NCI-H226 (cell line): ENCODE data around the gene ZNF580.
A peak's percentile ranks its signal among the peaks of the same experiment; 100 is the strongest.

Source experiments
- DNase-seq: peaks from one replicate; pipeline ENCODE4 v3.0.0-alpha.2; 2015

Gene ZNF580, protein sequence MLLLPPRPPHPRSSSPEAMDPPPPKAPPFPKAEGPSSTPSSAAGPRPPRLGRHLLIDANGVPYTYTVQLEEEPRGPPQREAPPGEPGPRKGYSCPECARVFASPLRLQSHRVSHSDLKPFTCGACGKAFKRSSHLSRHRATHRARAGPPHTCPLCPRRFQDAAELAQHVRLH

DNA sequence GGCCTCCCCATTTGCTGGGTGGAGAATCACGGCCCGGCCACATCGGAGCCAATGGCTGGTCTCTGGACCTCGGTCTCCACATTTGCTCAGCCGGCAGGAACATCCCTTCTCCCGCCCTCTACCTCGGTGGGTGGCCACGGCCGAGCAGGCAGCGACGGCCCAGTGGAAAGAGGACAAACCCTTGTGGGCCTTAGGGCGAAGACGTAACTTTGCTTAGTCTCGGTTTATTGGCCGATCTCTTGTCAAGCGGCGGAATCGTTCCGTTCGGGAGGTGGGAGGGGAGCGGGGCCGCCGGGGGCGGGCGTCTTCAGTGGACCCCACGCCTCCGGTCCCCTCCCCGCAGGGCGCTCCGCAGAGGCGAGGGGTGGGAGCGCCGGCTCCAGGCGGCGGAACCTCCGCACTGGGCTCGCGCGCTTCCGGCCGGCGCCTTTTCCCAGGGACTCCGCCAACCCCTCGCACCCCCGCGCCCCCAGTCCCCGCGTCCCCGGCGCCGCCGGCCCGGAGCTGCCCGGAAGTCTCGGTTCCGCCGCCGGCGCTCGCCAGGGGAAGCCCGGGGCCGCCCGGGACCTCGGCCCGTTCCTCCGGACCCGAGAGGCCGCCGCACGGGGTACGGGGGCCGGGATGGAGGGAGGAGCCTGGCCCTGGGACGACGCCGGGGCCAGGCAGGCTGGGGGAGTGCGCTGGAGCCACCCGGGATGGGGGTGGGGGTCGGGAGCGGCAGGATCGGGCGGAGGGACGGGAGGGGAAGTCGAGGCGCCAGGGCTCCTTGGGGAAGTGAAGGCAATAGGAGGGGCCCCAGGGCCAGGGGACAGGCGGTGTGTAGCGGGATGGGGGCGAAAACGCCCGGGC, at the start of gene ZNF580:
Gene ZNF580, plus strand, starts transcription at position 426 of the 849 bp plus-strand sequence. CDS start 1,507 bp downstream, outside the sequence.
- DNase-seq = peak; percentile 80

DNA sequence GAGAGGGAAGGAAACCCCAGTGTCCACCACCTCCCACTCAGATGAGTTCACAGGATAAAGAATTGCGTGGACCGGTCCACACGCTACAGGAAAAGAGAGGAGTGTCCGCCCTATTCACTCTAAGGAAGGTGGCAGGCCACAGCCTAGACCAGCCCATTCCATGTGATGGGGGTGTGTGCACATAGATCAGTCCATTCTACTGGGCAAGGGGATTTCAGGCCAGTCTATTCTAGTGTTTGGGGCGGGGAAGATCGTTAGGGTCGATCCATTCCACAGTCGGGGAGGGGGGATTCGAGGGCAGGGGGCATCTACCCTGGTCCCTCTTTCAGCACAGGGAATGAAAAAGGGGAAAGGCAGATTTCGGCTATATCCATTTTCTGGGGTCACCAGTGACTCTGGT, 49.2 kb upstream of the ZNF580 start:
- DNase-seq = no peak

DNA sequence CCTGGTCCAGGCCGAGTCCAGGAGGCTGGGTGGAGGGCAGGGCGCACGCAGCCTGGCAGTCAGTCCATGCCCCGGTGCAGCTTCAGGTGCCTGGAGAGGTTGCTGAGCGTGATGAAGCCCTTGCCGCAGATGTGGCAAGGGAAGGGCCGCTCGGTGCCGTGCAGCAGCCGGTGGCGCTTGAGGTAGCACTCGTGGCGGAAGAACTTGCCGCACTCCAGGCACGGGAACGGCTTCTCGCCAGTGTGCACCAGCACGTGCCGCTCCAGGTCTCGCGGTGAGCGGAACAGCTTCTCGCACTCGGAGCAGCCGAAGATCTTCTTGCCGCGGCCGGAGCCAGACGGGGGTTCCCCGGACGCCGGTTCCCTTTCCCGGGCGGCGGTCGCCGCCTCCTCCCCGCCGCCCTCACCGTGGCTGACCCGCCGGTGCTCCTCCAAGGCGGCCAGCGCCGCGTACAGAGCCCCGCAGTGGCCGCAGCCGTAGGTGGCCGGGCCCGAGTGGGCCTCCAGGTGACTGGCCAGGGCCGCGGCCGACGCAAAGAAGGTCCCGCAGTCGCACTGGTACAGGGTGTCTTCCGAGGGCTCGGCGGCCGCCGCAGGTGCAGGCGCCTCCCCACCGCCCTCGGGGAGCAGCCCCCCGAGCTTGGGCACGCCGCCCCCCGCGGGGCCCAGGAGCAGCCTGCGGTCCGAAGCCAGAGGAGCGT, 48.3 kb upstream of the ZNF580 start:
- DNase-seq = no peak

DNA sequence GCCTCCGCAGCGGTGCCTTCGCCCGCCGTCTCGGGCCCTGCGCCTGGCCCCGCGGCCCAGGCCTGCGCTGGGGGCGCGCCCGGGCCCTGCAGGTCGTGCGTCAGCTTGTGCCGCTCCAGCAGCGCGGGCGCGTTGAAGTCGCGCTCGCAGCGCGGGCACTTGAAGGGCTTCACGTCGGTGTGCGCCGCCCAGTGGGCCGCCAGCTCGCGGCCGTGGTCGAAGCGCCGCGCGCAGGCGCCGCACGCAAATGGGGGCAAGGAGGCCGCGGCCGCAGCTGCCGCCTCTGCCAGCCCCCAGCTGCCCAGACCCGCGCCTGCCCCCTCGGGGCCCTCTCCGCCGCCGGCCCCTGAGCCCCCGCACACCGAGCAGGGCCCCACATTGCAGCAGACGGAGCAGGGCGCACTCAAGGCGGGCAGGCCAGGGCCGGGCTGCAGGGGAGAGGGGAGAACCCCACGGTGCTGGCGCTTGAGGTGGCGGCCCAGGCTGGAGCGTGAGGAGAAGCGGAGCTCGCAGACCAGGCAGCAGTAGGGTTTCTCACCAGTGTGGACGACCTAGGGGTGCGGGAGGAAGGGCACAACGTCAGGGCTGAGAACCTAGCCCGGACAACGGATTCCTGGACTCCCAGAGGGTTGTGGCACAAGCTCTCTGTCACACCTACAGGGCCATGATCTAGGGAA, 47.6 kb upstream of the ZNF580 start:
- DNase-seq = no peak

DNA sequence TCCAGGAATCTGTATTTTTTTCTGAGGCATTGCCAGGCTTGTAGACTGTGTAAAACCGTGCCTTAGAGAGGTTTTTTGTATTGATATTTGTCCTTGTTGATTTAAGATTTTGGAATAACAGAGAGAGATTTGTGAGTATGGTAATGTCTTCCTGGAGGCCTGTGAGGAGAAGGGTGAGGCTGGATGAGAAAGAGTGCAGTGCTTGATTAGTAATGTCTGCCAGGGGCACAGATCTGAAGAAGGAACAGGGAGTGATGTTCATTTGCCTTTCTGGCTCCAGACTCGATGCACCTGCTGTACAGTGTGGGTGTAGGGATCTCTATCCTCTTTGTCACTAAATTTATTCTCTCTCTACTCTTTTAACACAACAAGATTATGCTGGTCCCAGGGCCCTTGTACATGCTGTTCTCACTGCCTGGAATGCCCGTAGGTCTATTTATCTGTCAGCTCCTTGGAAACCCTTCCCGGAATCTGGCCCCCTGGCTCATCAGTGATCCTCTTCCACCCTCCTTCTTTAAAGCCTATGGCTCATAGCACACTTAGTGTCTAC, 45.7 kb upstream of the ZNF580 start:
- no peak for DNase-seq

DNA sequence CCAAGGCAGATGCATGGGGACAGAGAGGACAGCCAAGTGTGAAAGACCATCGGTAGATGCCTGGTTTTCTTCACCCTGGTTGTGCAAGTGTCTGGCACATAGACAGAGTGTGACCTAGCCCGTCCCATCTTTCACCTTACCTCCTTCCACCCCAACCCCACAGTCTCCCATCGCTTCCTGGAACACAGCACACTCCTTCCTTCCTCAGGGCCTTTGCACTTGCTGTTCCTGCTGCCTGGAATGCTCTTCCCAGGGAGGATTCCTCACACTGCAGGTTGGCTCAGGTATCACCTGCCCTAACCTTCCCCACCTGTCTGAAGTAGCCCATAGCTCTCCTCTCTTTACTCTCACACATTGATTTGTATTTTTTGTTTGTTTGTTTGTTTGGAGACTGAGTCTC, 44.5 kb upstream of the ZNF580 start:
- DNase-seq = no peak

DNA sequence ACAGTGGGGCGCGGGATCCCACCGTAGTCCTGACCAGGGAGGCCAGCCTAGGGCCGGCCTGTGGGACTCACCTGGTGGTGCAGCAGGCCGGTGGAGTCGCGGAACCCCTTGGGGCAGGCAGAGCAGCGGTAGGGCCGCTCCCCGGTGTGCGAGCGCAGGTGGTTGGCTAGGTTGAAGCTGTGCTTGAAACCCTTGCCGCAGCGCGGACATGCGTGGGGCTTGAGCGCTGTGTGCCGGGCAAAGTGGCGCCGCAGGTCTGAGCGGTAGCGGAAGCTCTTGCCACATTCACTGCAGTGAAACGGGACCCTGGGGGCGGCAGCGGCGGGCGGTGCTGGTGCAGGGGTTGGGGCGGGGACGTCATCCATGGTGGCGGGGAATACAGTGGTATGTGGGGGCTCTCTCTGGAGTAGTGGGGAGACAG, 43.3 kb upstream of the ZNF580 start:
- no peak for DNase-seq

DNA sequence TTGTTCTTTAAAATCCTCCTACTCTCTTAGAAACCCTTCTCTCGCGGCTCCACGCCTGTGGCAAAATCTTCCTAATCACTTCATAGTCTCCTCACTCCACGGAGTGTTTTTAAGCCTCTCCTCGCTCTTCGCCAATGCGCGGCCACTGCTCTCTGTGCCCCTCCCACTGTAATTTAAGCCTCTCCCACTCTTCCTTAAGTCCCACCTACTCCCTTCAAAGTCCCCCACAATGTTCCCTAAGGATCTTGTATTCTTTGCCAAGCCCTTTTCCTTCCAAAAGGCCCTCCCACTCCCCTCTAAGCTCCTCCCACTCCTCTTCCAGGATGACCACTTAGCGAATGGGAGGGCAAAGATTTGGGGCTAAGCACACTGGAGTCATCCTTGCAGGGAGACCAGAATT, 42.8 kb upstream of the ZNF580 start:
- DNase-seq = no peak

DNA sequence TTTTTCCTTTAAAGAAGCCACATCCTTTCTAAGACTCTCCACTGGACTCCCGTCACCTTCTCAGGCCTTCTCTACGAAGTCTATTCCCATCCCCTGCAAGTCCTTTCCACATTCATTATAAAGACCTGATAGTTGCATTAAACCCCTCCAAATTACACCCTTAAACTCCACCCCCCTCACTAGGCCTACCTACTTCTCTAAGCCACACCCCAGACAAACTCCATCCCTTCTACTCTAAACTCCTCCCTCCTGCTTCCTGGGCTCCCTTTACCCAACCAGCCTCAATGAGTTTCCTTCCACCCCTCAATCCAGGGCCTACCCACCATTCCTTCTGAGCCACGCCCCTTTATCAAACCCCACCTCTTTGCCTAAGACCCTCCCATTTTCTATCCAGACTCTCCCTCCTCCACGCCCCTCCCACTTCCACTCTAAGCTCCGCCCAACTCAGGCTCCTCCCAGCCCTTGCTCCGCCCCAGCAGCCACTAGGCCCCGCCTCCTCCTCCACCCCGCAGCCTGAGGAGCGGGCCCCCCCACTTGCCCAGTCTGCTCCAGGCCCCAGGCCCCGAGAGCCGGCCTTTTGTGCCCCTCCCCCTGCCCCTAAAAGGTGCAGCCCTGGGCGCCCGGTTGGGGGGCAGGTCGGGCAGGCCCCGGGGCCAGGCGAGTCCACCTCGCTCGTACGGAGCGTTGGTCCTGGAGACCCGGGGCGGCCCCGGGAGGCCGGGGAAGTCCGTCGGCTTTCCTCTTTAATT, 41.9 kb upstream of the ZNF580 start:
- peak; percentile 95 for DNase-seq

DNA sequence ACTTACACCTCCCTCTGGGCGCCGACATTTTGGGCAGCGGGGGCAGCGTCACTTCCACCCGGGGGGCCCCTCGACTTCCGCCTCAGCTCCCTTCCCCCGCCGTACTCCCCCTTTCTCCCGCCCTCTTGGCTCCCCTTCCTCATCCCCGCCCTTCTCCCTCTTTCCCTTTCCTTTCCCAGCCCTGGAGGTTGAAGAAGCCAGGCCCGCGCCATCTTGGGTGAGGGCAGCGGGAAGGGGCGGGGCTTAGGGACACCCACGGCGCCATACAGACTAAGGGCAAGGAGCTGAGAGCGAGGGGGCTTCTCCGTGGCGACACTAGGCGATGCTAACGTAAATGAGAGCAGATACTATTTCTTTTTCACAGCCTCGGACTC, 41.3 kb upstream of the ZNF580 start, which contains the start of gene FIZ1:
Gene FIZ1, minus strand, starts transcription at position 50 of the 374 bp plus-strand sequence. CDS start 1,652 bp downstream, outside the sequence.
- peak; percentile 98 for DNase-seq

DNA sequence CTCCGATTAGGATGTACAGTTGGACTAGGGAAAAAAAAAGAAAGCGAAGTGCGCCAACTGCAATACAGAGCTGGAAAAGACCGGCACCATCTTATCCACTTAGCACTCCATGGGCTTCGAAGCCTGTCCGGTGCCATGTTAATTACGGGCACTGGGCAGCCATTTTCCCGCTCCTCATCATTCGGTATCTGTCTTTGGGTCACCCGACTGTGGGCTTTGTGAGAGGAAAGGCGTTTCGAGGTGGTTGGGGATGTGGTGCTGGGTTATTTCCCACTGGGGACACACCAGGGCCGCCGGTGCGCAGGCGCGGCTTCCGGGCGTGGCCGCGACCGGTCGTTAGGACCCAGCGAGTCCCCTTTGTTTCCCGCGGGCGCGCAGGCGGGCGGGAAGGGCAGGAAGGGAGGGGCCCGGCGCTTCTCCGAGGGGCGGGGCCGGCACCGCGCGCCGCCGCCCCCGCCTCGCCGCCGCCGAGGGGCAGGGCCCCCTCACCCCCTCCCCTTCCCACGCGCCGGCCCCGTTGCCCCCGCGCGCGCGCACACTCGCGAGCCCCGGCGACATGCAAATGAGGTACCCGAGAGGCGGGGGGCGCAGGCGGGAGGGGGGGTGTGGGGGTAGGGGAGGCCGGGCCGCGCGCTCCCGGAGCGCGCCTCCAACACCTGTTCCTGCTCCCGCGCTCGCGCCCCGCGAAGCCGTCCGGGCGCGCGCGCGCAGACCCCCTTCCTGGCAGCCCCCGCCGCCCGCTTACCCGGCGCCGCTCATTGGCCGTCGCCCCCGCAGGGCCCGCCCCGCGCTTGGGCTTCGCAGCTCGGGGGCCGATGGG, 40.8 kb upstream of the ZNF580 start, which contains the start of gene ZNF524:
Gene ZNF524, plus strand, starts transcription at position 447 of the 820 bp plus-strand sequence. CDS start 1,825 bp downstream, outside the sequence.
- peak; percentile 86 for DNase-seq

DNA sequence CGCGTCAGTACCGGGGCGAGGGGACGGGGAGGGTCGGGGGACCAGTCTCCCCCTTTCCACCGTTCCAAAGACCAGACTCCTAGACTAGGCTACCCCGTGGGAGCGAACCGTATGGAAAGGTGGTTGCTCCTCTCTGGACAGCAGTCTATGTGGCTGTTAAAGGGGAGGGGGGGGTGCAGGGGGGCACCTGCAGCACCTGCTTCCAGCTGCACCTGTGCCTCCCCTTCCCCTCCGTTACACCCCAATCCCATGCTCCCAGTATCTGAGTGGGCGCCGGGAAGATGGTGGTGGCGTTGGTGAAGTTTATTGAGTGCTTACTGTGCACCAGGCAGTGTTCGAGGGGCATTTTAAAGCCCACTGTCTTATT, 40.2 kb upstream of the ZNF580 start:
- DNase-seq = no peak

DNA sequence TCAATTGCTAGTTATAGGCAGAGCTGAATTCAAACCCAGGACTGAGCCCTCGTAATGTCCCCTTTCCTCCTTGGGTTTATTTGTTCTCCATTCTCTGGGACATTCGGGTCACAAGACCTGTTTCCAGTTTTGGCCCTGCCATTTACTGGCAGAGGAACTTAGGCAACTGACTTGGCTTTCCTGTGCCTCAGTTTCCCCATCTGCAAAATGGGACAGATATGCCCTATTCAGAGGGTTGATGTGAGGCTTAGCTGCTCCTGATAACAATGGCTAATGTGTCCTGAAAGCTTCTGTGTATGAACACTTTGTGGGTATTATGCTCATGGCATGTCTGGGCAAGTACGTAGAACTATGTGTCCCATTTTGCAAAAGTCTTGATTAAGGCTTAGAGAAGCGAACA, 39.7 kb upstream of the ZNF580 start:
- no peak for DNase-seq

DNA sequence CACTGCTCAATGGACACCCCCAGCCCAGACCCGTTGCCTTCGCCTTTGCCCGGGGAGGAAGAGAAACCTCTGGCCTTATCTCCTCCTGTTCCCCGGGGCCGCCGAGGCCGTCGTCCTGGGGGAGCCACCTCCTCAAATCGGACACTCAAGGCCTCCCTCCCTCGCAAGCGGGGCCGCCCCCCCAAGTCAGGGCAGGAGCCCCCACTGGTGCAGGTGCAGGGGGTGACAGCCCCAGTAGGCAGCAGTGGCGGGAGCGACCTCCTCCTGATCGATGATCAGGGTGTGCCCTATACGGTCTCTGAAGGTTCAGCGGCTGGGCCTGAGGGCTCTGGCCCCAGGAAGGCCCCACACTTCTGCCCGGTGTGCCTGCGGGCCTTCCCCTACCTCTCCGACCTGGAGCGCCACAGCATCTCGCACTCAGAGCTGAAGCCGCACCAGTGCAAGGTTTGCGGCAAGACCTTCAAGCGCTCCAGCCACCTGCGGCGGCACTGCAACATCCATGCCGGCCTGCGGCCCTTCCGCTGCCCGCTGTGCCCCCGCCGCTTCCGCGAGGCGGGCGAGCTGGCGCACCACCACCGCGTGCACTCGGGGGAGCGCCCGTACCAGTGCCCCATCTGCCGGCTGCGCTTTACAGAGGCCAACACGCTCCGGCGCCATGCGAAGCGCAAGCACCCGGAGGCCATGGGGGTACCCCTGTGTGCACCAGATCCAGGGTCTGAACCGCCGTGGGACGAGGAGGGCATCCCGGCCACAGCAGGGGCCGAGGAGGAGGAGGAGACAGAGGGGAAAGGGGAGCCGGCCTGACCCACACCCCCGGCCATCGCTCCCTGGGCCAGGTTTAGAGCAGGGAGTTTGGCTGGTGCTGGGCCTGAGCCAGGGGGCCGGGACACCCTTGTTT, 38.4 kb upstream of the ZNF580 start:
- DNase-seq = no peak

DNA sequence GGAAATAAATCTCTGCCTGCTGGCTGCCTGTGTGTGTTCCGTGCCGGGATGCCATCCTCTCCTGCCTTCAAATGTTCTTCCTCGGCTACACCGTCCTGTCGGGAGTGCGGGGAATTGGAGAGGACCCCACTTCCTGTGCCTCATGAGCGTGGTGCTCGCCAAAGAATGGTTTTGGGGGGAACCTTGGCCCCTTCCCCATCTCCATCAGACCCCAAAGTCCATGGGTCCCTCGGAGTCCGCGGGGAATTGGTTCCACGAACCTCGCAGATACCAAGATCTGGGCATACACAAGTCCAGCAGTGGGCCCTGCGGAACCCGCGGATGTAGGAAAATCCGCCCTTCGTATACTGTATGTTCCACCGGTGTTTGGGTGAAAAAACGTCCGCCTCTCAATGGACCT, 37.7 kb upstream of the ZNF580 start:
- no peak for DNase-seq

DNA sequence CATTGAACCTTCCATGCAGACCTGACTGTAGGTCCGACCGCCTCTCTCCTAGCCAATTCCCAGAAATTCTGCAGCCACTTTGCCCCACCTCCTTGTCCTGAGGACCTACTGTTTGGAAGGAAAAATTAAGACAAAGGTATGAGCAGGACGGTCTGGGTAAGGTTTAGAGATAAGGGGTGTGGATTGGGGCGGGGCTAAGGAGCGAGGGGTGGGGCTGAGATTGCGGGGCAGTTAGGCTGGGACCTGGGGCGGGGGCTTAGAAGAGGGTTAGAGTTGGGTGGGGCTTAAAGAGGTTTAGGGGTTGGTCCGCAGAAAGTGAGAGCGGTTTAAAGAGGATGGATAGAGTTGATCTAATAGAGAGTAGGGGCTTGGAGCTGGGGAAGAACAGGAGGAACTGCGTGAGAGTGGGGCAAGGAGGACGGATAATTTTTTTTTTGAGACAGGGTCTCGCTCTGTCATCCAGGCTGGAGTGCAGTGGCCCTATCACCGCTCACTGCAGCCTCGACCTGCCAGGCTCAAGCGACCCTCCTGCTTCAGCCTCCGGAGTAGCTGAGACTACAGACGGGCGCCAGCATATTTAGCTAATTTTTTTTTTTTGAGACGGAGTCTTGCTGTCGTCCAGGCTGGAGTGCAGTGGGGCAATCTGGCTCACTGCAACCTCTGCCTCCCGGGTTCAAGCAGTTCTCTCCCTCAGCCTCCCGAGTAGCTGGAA, 37.1 kb upstream of the ZNF580 start:
- DNase-seq = no peak

DNA sequence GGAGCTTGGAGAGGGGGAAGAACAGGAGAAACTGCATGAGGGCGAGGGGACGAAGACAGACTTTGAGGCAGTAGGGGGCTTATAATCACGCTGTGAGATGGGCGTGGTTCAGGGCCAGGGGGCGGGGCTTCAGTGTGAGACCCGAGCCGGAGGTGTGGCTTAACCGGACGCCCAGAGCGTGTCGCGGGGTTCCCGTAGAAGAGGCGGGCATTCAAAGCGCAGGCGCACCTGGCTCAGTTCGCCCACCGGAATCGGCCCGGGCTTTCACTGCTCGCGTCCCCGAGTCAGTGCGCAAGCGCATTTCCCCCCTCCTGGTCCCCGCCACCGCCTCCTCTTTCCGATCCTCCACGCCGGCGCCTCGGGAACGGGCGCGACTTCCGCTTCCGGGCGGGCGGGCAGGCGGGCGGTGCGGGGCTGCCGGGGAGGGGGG, 35.6 kb upstream of the ZNF580 start:
- DNase-seq = peak; percentile 99

DNA sequence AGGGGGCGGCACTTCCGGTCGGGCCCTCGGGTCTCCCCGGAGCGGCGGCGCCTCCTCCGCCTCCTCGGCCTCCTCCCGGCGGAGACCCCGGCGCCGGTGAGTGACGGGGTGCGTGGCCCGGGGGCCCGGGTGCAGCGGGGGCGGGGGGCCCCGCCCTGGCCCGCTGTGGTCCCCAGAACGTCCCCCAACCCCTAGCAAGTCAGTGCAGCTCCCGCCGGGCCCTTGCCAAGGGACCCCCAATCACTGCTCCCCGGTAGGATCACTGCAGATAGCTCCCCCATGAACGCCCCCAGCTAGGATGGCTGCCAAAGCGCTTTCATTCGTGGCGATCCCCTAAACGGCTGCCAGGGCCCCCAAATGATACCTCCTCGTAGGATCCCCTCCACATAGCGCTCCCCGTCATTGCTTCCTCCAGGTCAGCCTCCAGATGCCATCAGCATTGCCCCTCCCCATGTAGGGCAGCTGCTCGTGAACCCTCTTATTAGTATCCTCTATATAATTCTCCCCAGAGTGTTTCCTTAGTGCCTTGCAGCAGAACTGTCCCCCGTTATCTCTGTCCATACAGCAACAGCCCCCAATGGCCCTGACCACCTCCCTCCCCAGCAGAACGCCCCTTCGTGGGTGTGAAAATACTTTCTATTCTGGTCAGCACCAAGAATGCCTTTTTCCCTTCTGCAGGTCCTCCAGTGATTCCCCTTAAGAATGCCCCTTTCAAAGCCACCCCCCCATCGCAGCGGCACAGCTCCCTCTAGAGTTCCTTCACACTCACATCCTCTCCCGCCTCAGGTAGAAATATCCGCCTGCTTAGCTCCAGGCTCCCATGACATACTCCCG, 34.9 kb upstream of the ZNF580 start, which contains the start of gene ZNF865:
Gene ZNF865, plus strand, starts transcription at position 11 of the 834 bp plus-strand sequence. CDS start 7,972 bp downstream, outside the sequence.
- DNase-seq = peak; percentile 90
